Astrocyte (in vitro differentiated cells and primary cell): Measurements from ENCODE around the gene RGR. TPM values are rescaled to one million over a fixed set of nuclear protein-coding genes. Genes with fewer than 3 reads are reported as not detected.

ENCODE experiments used
- DNase-seq: peaks from one replicate; pipeline ENCODE4 v3.0.0-alpha.2; 2010; ENCODE audit warnings: low read depth
- FAIRE-seq: peaks from 2 replicates; lab custom pipeline; 2011; peaks lifted over from hg19 to GRCh38; lab: Jason Lieb, UNC
- H2AFZ ChIP-seq: 2 replicates; pipeline ENCODE4 v1.6.0; 2012; ENCODE audit warnings: low read depth, low read length, inconsistent platforms
- H3K27ac ChIP-seq: 2 replicates; pipeline ENCODE4 v1.5.1; 2011; ENCODE audit warnings: low read depth, low read length, inconsistent platforms
- H3K27me3 ChIP-seq: 2 replicates; pipeline ENCODE4 v1.6.0; 2011; ENCODE audit warnings: low read length, inconsistent platforms; ENCODE audit not compliant: insufficient read depth
- H3K36me3 ChIP-seq: 2 replicates; pipeline ENCODE4 v1.5.1; 2011; ENCODE audit warnings: low read length, inconsistent platforms; ENCODE audit not compliant: insufficient read depth
- H3K4me1 ChIP-seq: 2 replicates; pipeline ENCODE4 v1.5.1; 2011; ENCODE audit warnings: low read length, inconsistent platforms; ENCODE audit not compliant: insufficient read depth
- H3K4me2 ChIP-seq: 2 replicates; pipeline ENCODE4 v1.6.0; 2012; ENCODE audit warnings: low read length, inconsistent platforms
- H3K4me3 ChIP-seq: 2 replicates; pipeline ENCODE4 v1.5.1; 2011; ENCODE audit warnings: low read depth, mild to moderate bottlenecking, low read length, inconsistent platforms; ENCODE audit not compliant: insufficient read depth
- H3K79me2 ChIP-seq: 2 replicates; pipeline ENCODE4 v1.6.0; 2012; ENCODE audit warnings: mild to moderate bottlenecking, low read length, inconsistent platforms; ENCODE audit not compliant: insufficient read depth
- H3K9ac ChIP-seq: 2 replicates; pipeline ENCODE4 v1.6.0; 2012; ENCODE audit warnings: mild to moderate bottlenecking, low read length, inconsistent platforms
- H3K9me3 ChIP-seq: 2 replicates; pipeline ENCODE4 v1.5.1; 2012; ENCODE audit warnings: low read depth, mild to moderate bottlenecking, low read length, inconsistent platforms; ENCODE audit not compliant: insufficient read depth
- H4K20me1 ChIP-seq: 2 replicates; pipeline ENCODE4 v1.6.0; 2012; ENCODE audit warnings: low read length, inconsistent platforms; ENCODE audit not compliant: insufficient read depth
- H3K27ac Mint-ChIP-seq: one replicate; pipeline ENCODE4 v1.8.0; 2021; ENCODE audit warnings: mild to moderate bottlenecking, mixed read lengths; ENCODE audit not compliant: unreplicated experiment
- H3K27me3 Mint-ChIP-seq: one replicate; pipeline ENCODE4 v1.8.0; 2021; ENCODE audit warnings: low read depth, mixed read lengths; ENCODE audit not compliant: unreplicated experiment
- H3K36me3 Mint-ChIP-seq: one replicate; pipeline ENCODE4 v1.8.0; 2021; ENCODE audit warnings: low read depth, mixed read lengths; ENCODE audit not compliant: unreplicated experiment
- H3K4me1 Mint-ChIP-seq: one replicate; pipeline ENCODE4 v1.8.0; 2021; ENCODE audit warnings: low read depth, mixed read lengths; ENCODE audit not compliant: unreplicated experiment
- H3K4me3 Mint-ChIP-seq: one replicate; pipeline ENCODE4 v1.8.0; 2021; ENCODE audit warnings: mild to moderate bottlenecking, moderate library complexity, mixed read lengths; ENCODE audit not compliant: unreplicated experiment
- H3K9me3 Mint-ChIP-seq: one replicate; pipeline ENCODE4 v1.8.0; 2021; ENCODE audit warnings: mild to moderate bottlenecking, mixed read lengths; ENCODE audit not compliant: unreplicated experiment
- CTCF ChIP-seq: IDR thresholded peaks from 2 replicates; pipeline ENCODE4 v1.5.1; 2011; ENCODE audit warnings: low read depth, mild to moderate bottlenecking, inconsistent platforms, low read length, moderate library complexity; ENCODE audit not compliant: insufficient read depth
- EZH2 ChIP-seq: IDR thresholded peaks from 2 replicates; pipeline ENCODE4 v1.6.1; 2012; ENCODE audit warnings: mild to moderate bottlenecking, low read length, inconsistent platforms; ENCODE audit not compliant: insufficient read depth
- total RNA-seq: library from RNA; stranded (reverse); gene quantifications from 2 replicates; pipeline ENCODE4 v1.2.1, GENCODE V29; 2021

The RGR gene
- total RNA-seq, 1 donor from 2014 or later: not detected

GRCh38 chr10:84200537-84201243 is 44.2 kb upstream of the RGR start:
- H4K20me1 ChIP-seq: no peaks in the 10 kb centered on the region
- H3K27me3 ChIP-seq: peaks cover 10% of the 10 kb centered on the region
- H2AFZ ChIP-seq: no peak overlapping the region
- peaks cover 3% of the 10 kb centered on the region for H3K36me3 Mint-ChIP-seq
- H3K27ac Mint-ChIP-seq: no peak overlapping the region
- TF ChIP-seq EZH2: no peak
- TF ChIP-seq CTCF: no peak
- H3K27ac ChIP-seq: no peak overlapping the region
- no peak overlapping the region for H3K4me3 ChIP-seq
- DNase-seq (no peak), FAIRE-seq (no peak)
- no peaks in the 10 kb centered on the region for H3K79me2 ChIP-seq
- H3K4me1 Mint-ChIP-seq: no peaks in the 10 kb centered on the region
- no peak overlapping the region for H3K4me2 ChIP-seq
- no peaks in the 10 kb centered on the region for H3K4me1 ChIP-seq
- H3K9me3 Mint-ChIP-seq: no peaks in the 10 kb centered on the region
- no peaks in the 10 kb centered on the region for H3K36me3 ChIP-seq
- no peak overlapping the region for H3K9ac ChIP-seq
- peaks cover 53% of the 10 kb centered on the region for H3K27me3 Mint-ChIP-seq
- no peaks in the 10 kb centered on the region for H3K9me3 ChIP-seq
- H3K4me3 Mint-ChIP-seq: no peak overlapping the region

- H3K4me3 Mint-ChIP-seq: no peak overlapping the region
- no peak for TF ChIP-seq CTCF
- no peak for TF ChIP-seq EZH2
- Histone ChIP-seq H3K79me2 (no peaks in the 10 kb centered on the region), H4K20me1 (no peaks in the 10 kb centered on the region), H3K9ac (no peak overlapping the region), H3K4me1 (no peaks in the 10 kb centered on the region), H2AFZ (no peak overlapping the region), H3K4me2 (no peak overlapping the region), H3K9me3 (no peaks in the 10 kb centered on the region), H3K4me3 (no peak overlapping the region), H3K36me3 (no peaks in the 10 kb centered on the region), H3K27me3 (peaks cover 4% of the 10 kb centered on the region), H3K27ac (no peak overlapping the region)
- no peaks in the 10 kb centered on the region for H3K9me3 Mint-ChIP-seq
- FAIRE-seq (no peak), DNase-seq (no peak)
- peaks cover 3% of the 10 kb centered on the region for H3K36me3 Mint-ChIP-seq
- H3K27me3 Mint-ChIP-seq: peaks cover 49% of the 10 kb centered on the region
- H3K27ac Mint-ChIP-seq: no peak overlapping the region
- no peaks in the 10 kb centered on the region for H3K4me1 Mint-ChIP-seq
Observed at GRCh38 chr10:84201244-84201606, 43.6 kb upstream of the RGR start.

- H3K9ac ChIP-seq: no peak overlapping the region
- TF ChIP-seq CTCF (no peak), EZH2 (no peak)
- H3K4me1 Mint-ChIP-seq: no peaks in the 10 kb centered on the region
- H3K27me3 ChIP-seq: peaks cover 3% of the 10 kb centered on the region
- H4K20me1 ChIP-seq: no peaks in the 10 kb centered on the region
- H3K27ac Mint-ChIP-seq: no peak overlapping the region
- no peak overlapping the region for H3K4me3 Mint-ChIP-seq
- H3K36me3 Mint-ChIP-seq: no peaks in the 10 kb centered on the region
- no peaks in the 10 kb centered on the region for H3K79me2 ChIP-seq
- no peaks in the 10 kb centered on the region for H3K9me3 Mint-ChIP-seq
- peaks cover 47% of the 10 kb centered on the region for H3K27me3 Mint-ChIP-seq
- H3K27ac ChIP-seq: no peak overlapping the region
- no peak for DNase-seq
- H2AFZ ChIP-seq: no peak overlapping the region
- no peak overlapping the region for H3K4me2 ChIP-seq
- H3K36me3 ChIP-seq: no peaks in the 10 kb centered on the region
- no peak overlapping the region for H3K4me3 ChIP-seq
- FAIRE-seq: no peak
- no peaks in the 10 kb centered on the region for H3K9me3 ChIP-seq
- H3K4me1 ChIP-seq: no peaks in the 10 kb centered on the region
Observed at GRCh38 chr10:84201682-84202081, 43.2 kb upstream of the RGR start.
